KG1 (cell line): ENCODE data around the gene PIAS3.
"Not testable (repeated sequence)": the region's sequence is repeated elsewhere in the genome, so short reads cannot be mapped to it uniquely, and the experiment has no call there.

Experiments used
- DNase-seq: peaks from one replicate; lab custom pipeline; 2025; lab: John Stamatoyannopoulos, UW

PIAS3 gene

GRCh38 chr1:145874646-145875045 lies 15.8 kb upstream of the PIAS3 start:
- DNase-seq, result no peak

GRCh38 chr1:145871994-145872924 lies 13.4 kb upstream of the PIAS3 start:
- peak; percentile 46 for DNase-seq

- DNase-seq, result no peak
These were observed 9.4 kb upstream of the PIAS3 start for GRCh38 chr1:145868232-145868631.

GRCh38 chr1:145863282-145864018 lies 4.6 kb upstream of the PIAS3 start:
- DNase-seq, result no peak

- DNase-seq, result peak; percentile 67
These were observed 676 bp upstream of the PIAS3 start for GRCh38 chr1:145859491-145860023.

- DNase-seq, result no peak
These were observed 512 bp downstream of the PIAS3 start for GRCh38 chr1:145858238-145858900.

GRCh38 chr1:145857170-145857569 lies 1.7 kb downstream of the PIAS3 start:
- no peak for DNase-seq

- no peak for DNase-seq
These were observed 3.4 kb downstream of the PIAS3 start for GRCh38 chr1:145855426-145855948.

- no peak for DNase-seq
These were observed 9.3 kb downstream of the PIAS3 start for GRCh38 chr1:145849356-145850160.

GRCh38 chr1:145847827-145848226 lies 11.1 kb downstream of the PIAS3 start:
- DNase-seq, result no peak

- DNase-seq, result no peak
These were observed 12.7 kb downstream of the PIAS3 start for GRCh38 chr1:145846201-145846612.

GRCh38 chr1:145845514-145846161 lies 13.2 kb downstream of the PIAS3 start, which contains the start of gene NUDT17:
NUDT17 (plus strand) TSS chr1:145845630; CDS start chr1:145845641, 11 bp downstream.
- DNase-seq, result peak; percentile 53

- peak; percentile 53 for DNase-seq
These were observed 13.8 kb downstream of the PIAS3 start for GRCh38 chr1:145845144-145845513.

GRCh38 chr1:145843031-145843430 lies 15.8 kb downstream of the PIAS3 start:
- no peak for DNase-seq

GRCh38 chr1:145837656-145838055 lies 21.2 kb downstream of the PIAS3 start:
- no peak for DNase-seq

- DNase-seq, result not testable (repeated sequence)
These were observed 28.1 kb downstream of the PIAS3 start for GRCh38 chr1:145830810-145831209.

GRCh38 chr1:145828367-145829026 lies 30.4 kb downstream of the PIAS3 start:
- DNase-seq, result no peak

- DNase-seq, result no peak
These were observed 30.9 kb downstream of the PIAS3 start for GRCh38 chr1:145827966-145828365.

- no peak for DNase-seq
These were observed 32.9 kb downstream of the PIAS3 start for GRCh38 chr1:145826030-145826429.

- no peak for DNase-seq
These were observed 34.4 kb downstream of the PIAS3 start for GRCh38 chr1:145824499-145824842.
